Mononuclear cell (primary cell): ENCODE results near the gene NDC1. TPM values are rescaled to one million over a fixed set of nuclear protein-coding genes. Genes with fewer than 3 reads are reported as not detected.

Source experiments
- H3K27me3 ChIP-seq: 2 replicates; pipeline ENCODE4 v1.6.0; 2011; ENCODE audit warnings: low read length, control low read depth; ENCODE audit not compliant: insufficient read depth
- H3K4me1 ChIP-seq: 2 replicates; pipeline ENCODE4 v1.5.1; 2011; ENCODE audit warnings: mild to moderate bottlenecking, low read length, control low read depth; ENCODE audit not compliant: insufficient read depth
- H3K4me3 ChIP-seq: 2 replicates; pipeline ENCODE4 v1.5.1; 2011; ENCODE audit warnings: mild to moderate bottlenecking, low read length, moderate library complexity
- H3K9me3 ChIP-seq: 2 replicates; pipeline ENCODE4 v1.5.1; 2011; ENCODE audit warnings: low read depth, mild to moderate bottlenecking, control low read depth, low read length
- total RNA-seq: library from RNA; depleted of rRNA; stranded (reverse); fragments of >200 nt; gene quantifications from one replicate; pipeline ENCODE4 v1.2.3, GENCODE V29; 2012

The NDC1 gene
- total RNA-seq, 1 donor, result 6.6 TPM

GRCh38 chr1:53804791-53805505 is 33.1 kb downstream of the NDC1 start:
- H3K9me3 ChIP-seq, result no peaks in the 10 kb centered on the region
- H3K4me3 ChIP-seq, result no peak overlapping the region
- H3K4me1 ChIP-seq, result no peaks in the 10 kb centered on the region
- no peaks in the 10 kb centered on the region for H3K27me3 ChIP-seq

GRCh38 chr1:53804181-53804580 is 33.9 kb downstream of the NDC1 start:
- no peaks in the 10 kb centered on the region for H3K4me1 ChIP-seq
- H3K9me3 ChIP-seq, result no peaks in the 10 kb centered on the region
- no peaks in the 10 kb centered on the region for H3K27me3 ChIP-seq
- no peak overlapping the region for H3K4me3 ChIP-seq

- H3K27me3 ChIP-seq, result no peaks in the 10 kb centered on the region
- H3K4me1 ChIP-seq, result no peaks in the 10 kb centered on the region
- H3K9me3 ChIP-seq, result no peaks in the 10 kb centered on the region
- H3K4me3 ChIP-seq, result no peak overlapping the region
These were observed 37.5 kb downstream of the NDC1 start for GRCh38 chr1:53800621-53801020.

- no peaks in the 10 kb centered on the region for H3K9me3 ChIP-seq
These were observed 39.0 kb downstream of the NDC1 start for GRCh38 chr1:53799141-53799540.

GRCh38 chr1:53792806-53793205 is 45.3 kb downstream of the NDC1 start:
- H3K4me1 ChIP-seq, result no peaks in the 10 kb centered on the region
- no peaks in the 10 kb centered on the region for H3K27me3 ChIP-seq
- no peaks in the 10 kb centered on the region for H3K9me3 ChIP-seq
- H3K4me3 ChIP-seq, result no peak overlapping the region

More at GRCh38 chr1:53799141-53799540, 39.0 kb downstream of the NDC1 start:
- Histone ChIP-seq H3K4me3 (no peak overlapping the region), H3K4me1 (no peaks in the 10 kb centered on the region), H3K27me3 (no peaks in the 10 kb centered on the region)

- no peaks in the 10 kb centered on the region for H3K4me1 ChIP-seq
- H3K27me3 ChIP-seq, result no peaks in the 10 kb centered on the region
- no peaks in the 10 kb centered on the region for H3K9me3 ChIP-seq
- H3K4me3 ChIP-seq, result no peak overlapping the region
These were observed 50.4 kb downstream of the NDC1 start for GRCh38 chr1:53787655-53788054.

GRCh38 chr1:53783056-53783455 is 55.0 kb downstream of the NDC1 start:
- no peak overlapping the region for H3K4me3 ChIP-seq

GRCh38 chr1:53781654-53782053 is 56.4 kb downstream of the NDC1 start:
- Histone ChIP-seq H3K4me1 (no peaks in the 10 kb centered on the region), H3K27me3 (no peaks in the 10 kb centered on the region), H3K9me3 (no peaks in the 10 kb centered on the region), H3K4me3 (no peak overlapping the region)

More at GRCh38 chr1:53783056-53783455, 55.0 kb downstream of the NDC1 start:
- Histone ChIP-seq H3K27me3 (no peaks in the 10 kb centered on the region), H3K9me3 (no peaks in the 10 kb centered on the region), H3K4me1 (no peaks in the 10 kb centered on the region)

GRCh38 chr1:53777272-53777671 is 60.8 kb downstream of the NDC1 start:
- Histone ChIP-seq H3K4me3 (no peak overlapping the region), H3K27me3 (no peaks in the 10 kb centered on the region), H3K4me1 (no peaks in the 10 kb centered on the region), H3K9me3 (no peaks in the 10 kb centered on the region)

GRCh38 chr1:53771648-53772047 is 66.4 kb downstream of the NDC1 start:
- no peaks in the 10 kb centered on the region for H3K27me3 ChIP-seq
- H3K4me1 ChIP-seq, result no peaks in the 10 kb centered on the region
- H3K9me3 ChIP-seq, result no peaks in the 10 kb centered on the region
- no peak overlapping the region for H3K4me3 ChIP-seq

- H3K27me3 ChIP-seq, result no peaks in the 10 kb centered on the region
- no peak overlapping the region for H3K4me3 ChIP-seq
- H3K9me3 ChIP-seq, result no peaks in the 10 kb centered on the region
- no peaks in the 10 kb centered on the region for H3K4me1 ChIP-seq
These were observed 68.3 kb downstream of the NDC1 start for GRCh38 chr1:53769780-53770179.

GRCh38 chr1:53769184-53769583 is 68.9 kb downstream of the NDC1 start:
- Histone ChIP-seq H3K4me3 (no peak overlapping the region), H3K4me1 (no peaks in the 10 kb centered on the region), H3K27me3 (no peaks in the 10 kb centered on the region), H3K9me3 (no peaks in the 10 kb centered on the region)

- H3K4me3 ChIP-seq, result no peak overlapping the region
- no peaks in the 10 kb centered on the region for H3K4me1 ChIP-seq
- H3K27me3 ChIP-seq, result no peaks in the 10 kb centered on the region
- H3K9me3 ChIP-seq, result no peaks in the 10 kb centered on the region
These were observed 71.2 kb downstream of the NDC1 start for GRCh38 chr1:53766831-53767405.

GRCh38 chr1:53766194-53766742 is 71.8 kb downstream of the NDC1 start:
- no peaks in the 10 kb centered on the region for H3K9me3 ChIP-seq
- no peaks in the 10 kb centered on the region for H3K4me1 ChIP-seq
- H3K4me3 ChIP-seq, result no peak overlapping the region
- H3K27me3 ChIP-seq, result no peaks in the 10 kb centered on the region

- Histone ChIP-seq H3K27me3 (no peaks in the 10 kb centered on the region), H3K9me3 (no peaks in the 10 kb centered on the region), H3K4me3 (no peak overlapping the region), H3K4me1 (no peaks in the 10 kb centered on the region)
These were observed 72.4 kb downstream of the NDC1 start for GRCh38 chr1:53765657-53766056.

- no peaks in the 10 kb centered on the region for H3K9me3 ChIP-seq
- no peaks in the 10 kb centered on the region for H3K27me3 ChIP-seq
- no peak overlapping the region for H3K4me3 ChIP-seq
- H3K4me1 ChIP-seq, result no peaks in the 10 kb centered on the region
These were observed 74.2 kb downstream of the NDC1 start for GRCh38 chr1:53763911-53764310.
